H9 (cell line): Measurements from ENCODE around the gene SLC22A12. TPM values are rescaled to one million over a fixed set of nuclear protein-coding genes. Genes with fewer than 3 reads are reported as not detected.
A peak's percentile ranks its signal among the peaks of the same experiment; 100 is the strongest.

Experiments used
- DNase-seq: peaks from one replicate; pipeline ENCODE4 v3.0.0-alpha.2; 2017
- H2AFZ ChIP-seq: one replicate; pipeline ENCODE4 v1.6.1; 2013; ENCODE audit warnings: mild to moderate bottlenecking, low read length, control low read depth, moderate library complexity
- H2AK5ac ChIP-seq: 2 replicates; pipeline ENCODE4 v1.6.1; 2013; ENCODE audit warnings: low read length, control low read depth, mixed read lengths; ENCODE audit not compliant: insufficient read length
- H2BK120ac ChIP-seq: one replicate; pipeline ENCODE4 v1.6.1; 2013; ENCODE audit warnings: low read depth, mild to moderate bottlenecking, low read length, control low read depth, inconsistent platforms; ENCODE audit not compliant: poor library complexity, severe bottlenecking
- H2BK12ac ChIP-seq: 2 replicates; pipeline ENCODE4 v1.6.1; 2013; ENCODE audit warnings: low read length, control low read depth, mixed read lengths, low read depth; ENCODE audit not compliant: insufficient read length
- H2BK15ac ChIP-seq: 2 replicates; pipeline ENCODE4 v1.6.1; 2013; ENCODE audit warnings: low read depth, low read length, control low read depth
- H2BK20ac ChIP-seq: one replicate; pipeline ENCODE4 v1.6.1; 2013; ENCODE audit warnings: low read depth, mild to moderate bottlenecking, low read length, control low read depth, inconsistent platforms; ENCODE audit not compliant: poor library complexity, severe bottlenecking
- H2BK5ac ChIP-seq: 2 replicates; pipeline ENCODE4 v1.6.1; 2013; ENCODE audit warnings: low read length, control low read depth, mixed read lengths; ENCODE audit not compliant: insufficient read length
- H3K14ac ChIP-seq: 2 replicates; pipeline ENCODE4 v1.6.1; 2013; ENCODE audit warnings: low read length, control low read depth; ENCODE audit not compliant: insufficient read depth
- H3K18ac ChIP-seq: 2 replicates; pipeline ENCODE4 v1.6.1; 2013; ENCODE audit warnings: low read depth, mild to moderate bottlenecking, mixed read lengths, low read length, control low read depth; ENCODE audit not compliant: insufficient read length
- H3K23ac ChIP-seq: 2 replicates; pipeline ENCODE4 v1.6.1; 2013; ENCODE audit warnings: low read length, control low read depth, mixed read lengths, low read depth; ENCODE audit not compliant: insufficient read length
- H3K23me2 ChIP-seq: 2 replicates; pipeline ENCODE4 v1.6.1; 2013; ENCODE audit warnings: low read depth, mild to moderate bottlenecking, mixed read lengths, low read length, control low read depth; ENCODE audit not compliant: insufficient read length, poor library complexity, severe bottlenecking
- H3K27ac ChIP-seq: 2 replicates; pipeline ENCODE4 v1.5.1; 2013; ENCODE audit warnings: low read length, control low read depth, mixed read lengths, low read depth; ENCODE audit not compliant: insufficient read length
- H3K27me3 ChIP-seq: 2 replicates; pipeline ENCODE4 v1.6.1; 2013; ENCODE audit warnings: low read length, control low read depth, inconsistent platforms; ENCODE audit not compliant: insufficient read depth
- H3K4ac ChIP-seq: 2 replicates; pipeline ENCODE4 v1.6.1; 2013; ENCODE audit warnings: low read depth, mild to moderate bottlenecking, control low read depth, inconsistent platforms, low read length, moderate library complexity
- H3K4me1 ChIP-seq: 2 replicates; pipeline ENCODE4 v1.6.1; 2013; ENCODE audit warnings: low read length, control low read depth, inconsistent platforms; ENCODE audit not compliant: insufficient read depth
- H3K4me2 ChIP-seq: 2 replicates; pipeline ENCODE4 v1.6.1; 2013; ENCODE audit warnings: low read length, control low read depth, mixed read lengths; ENCODE audit not compliant: insufficient read length, insufficient read depth
- H3K56ac ChIP-seq: 2 replicates; pipeline ENCODE4 v1.6.1; 2013; ENCODE audit warnings: low read depth, mild to moderate bottlenecking, mixed read lengths, low read length, control low read depth; ENCODE audit not compliant: insufficient read length
- H3K79me1 ChIP-seq: 2 replicates; pipeline ENCODE4 v1.6.1; 2013; ENCODE audit warnings: low read depth, mild to moderate bottlenecking, moderate library complexity, low read length, control low read depth, inconsistent platforms; ENCODE audit not compliant: insufficient read depth, poor library complexity, severe bottlenecking
- H3K79me2 ChIP-seq: 2 replicates; pipeline ENCODE4 v1.6.1; 2013; ENCODE audit warnings: low read length, control low read depth, inconsistent platforms; ENCODE audit not compliant: insufficient read depth
- H3K9ac ChIP-seq: 2 replicates; pipeline ENCODE4 v1.6.1; 2013; ENCODE audit warnings: low read length, control low read depth, mixed read lengths; ENCODE audit not compliant: insufficient read length; ENCODE audit errors: extremely low read depth
- H3K9me3 ChIP-seq: one replicate; pipeline ENCODE4 v1.6.1; 2013; ENCODE audit warnings: low read depth, low read length, inconsistent platforms; ENCODE audit not compliant: control insufficient read depth
- H3T11ph ChIP-seq: one replicate; pipeline ENCODE4 v1.6.1; 2013; ENCODE audit warnings: mild to moderate bottlenecking, low read length, control low read depth, inconsistent platforms
- H4K20me1 ChIP-seq: one replicate; pipeline ENCODE4 v1.6.1; 2013; ENCODE audit not compliant: control insufficient read depth, insufficient read length, insufficient read depth
- H4K5ac ChIP-seq: 2 replicates; pipeline ENCODE4 v1.6.1; 2013; ENCODE audit warnings: low read depth, mild to moderate bottlenecking, mixed read lengths, low read length, control low read depth; ENCODE audit not compliant: insufficient read length
- H4K8ac ChIP-seq: replicated peaks from 2 replicates; pipeline ENCODE4 v1.6.1; 2013; ENCODE audit warnings: low read length, control low read depth, mixed read lengths, low read depth; ENCODE audit not compliant: insufficient read length
- H4K91ac ChIP-seq: 2 replicates; pipeline ENCODE4 v1.6.1; 2013; ENCODE audit warnings: low read depth, mild to moderate bottlenecking, moderate library complexity, mixed read lengths, low read length, control low read depth; ENCODE audit not compliant: insufficient read length
- H3K27ac Mint-ChIP-seq, 3 experiments: 2 replicates in 2 of 3; 3 replicates in 1 of 3; pipeline ENCODE4 v1.8.0; 2020 to 2021; ENCODE audit warnings: mixed read lengths in 3 of 3, mild to moderate bottlenecking in 1 of 3, moderate library complexity in 1 of 3
- H3K27me3 Mint-ChIP-seq: 2 replicates; pipeline ENCODE4 v1.8.0; 2021; ENCODE audit warnings: low read depth, mild to moderate bottlenecking, moderate library complexity, mixed read lengths
- H3K36me3 Mint-ChIP-seq, 3 experiments: 2 replicates in 2 of 3; 3 replicates in 1 of 3; pipeline ENCODE4 v1.8.0; 2020 to 2021; ENCODE audit warnings: low read depth in 3 of 3, mixed read lengths in 3 of 3; ENCODE audit not compliant: insufficient read depth in 1 of 3
- H3K4me1 Mint-ChIP-seq, 2 experiments: 2 replicates each; pipeline ENCODE4 v1.8.0; 2020; ENCODE audit warnings: mixed read lengths in 2 of 2
- H3K4me3 Mint-ChIP-seq, 2 experiments: 2 replicates in 1 of 2; 3 replicates in 1 of 2; pipeline ENCODE4 v1.8.0; 2020 to 2021; ENCODE audit warnings: mild to moderate bottlenecking in 2 of 2, mixed read lengths in 2 of 2, moderate library complexity in 1 of 2
- H3K9me3 Mint-ChIP-seq, 2 experiments: 2 replicates in 1 of 2; 3 replicates in 1 of 2; pipeline ENCODE4 v1.8.0; 2020; ENCODE audit warnings: mild to moderate bottlenecking in 2 of 2, mixed read lengths in 2 of 2, moderate library complexity in 1 of 2
- CTCF ChIP-seq: fragments of 200-600 bp; sonication (generic); conservative IDR thresholded peaks from 3 replicates; pipeline ENCODE4 v1.8.0; 2021; ENCODE audit warnings: antibody characterized with exemption, mild to moderate bottlenecking
- WGBS: extraction: QIAGEN DNeasy Blood & Tissue Kit; methylation state at CpG from one replicate; pipeline ENCODE4 v1.1.7; 2013; ENCODE audit warnings: missing lambda C conversion rate, low lambda C conversion rate, mixed read lengths; ENCODE audit not compliant: insufficient read length; ENCODE audit errors: extremely low coverage; 5-methylcytosine and 5-hydroxymethylcytosine counted together
- total RNA-seq: library from RNA; stranded (reverse); gene quantifications from 2 replicates; pipeline ENCODE4 v1.2.1, GENCODE V29; 2021

SLC22A12 gene
- total RNA-seq, 1 experiment from 2014 or later: not detected

- H2AK5ac ChIP-seq: no peak overlapping the region
- no CpG with 5 or more reads among the region's 12 CpGs for WGBS
- no peaks in the 10 kb centered on the region; the same call in 1 of the 2 replicates for H3K27me3 ChIP-seq
- no peak overlapping the region for H3T11ph ChIP-seq
- H3K79me2 ChIP-seq: no peaks in the 10 kb centered on the region
- no peak for TF ChIP-seq CTCF
- no peak overlapping the region for H4K91ac ChIP-seq
- H4K8ac ChIP-seq: no peak overlapping the region
- Mint-ChIP-seq H3K4me3 (no peak overlapping the region; a peak in 1 of 5 replicates), H3K9me3 (no peaks in the 10 kb centered on the region), H3K27ac (peak overlapping the region in 2 of 3 experiments; percentile 3 to 13; a peak in 1 of 7 replicates), H3K4me1 (peaks cover 5 to 28% of the 10 kb centered on the region in 2 experiments), H3K36me3 (no peaks in the 10 kb centered on the region), H3K27me3 (peaks cover 18% of the 10 kb centered on the region)
- H2BK120ac ChIP-seq: no peak overlapping the region
- H3K14ac ChIP-seq: no peak overlapping the region
- no peak overlapping the region for H2BK12ac ChIP-seq
- H4K5ac ChIP-seq: no peak overlapping the region
- DNase-seq: no peak
- no peak overlapping the region for H3K18ac ChIP-seq
- H2AFZ ChIP-seq: no peak overlapping the region
- H3K23ac ChIP-seq: no peak overlapping the region
- H3K4me2 ChIP-seq: no peak overlapping the region
- H2BK5ac ChIP-seq: no peak overlapping the region
- no peaks in the 10 kb centered on the region for H3K23me2 ChIP-seq
- no peak overlapping the region for H2BK20ac ChIP-seq
- no peaks in the 10 kb centered on the region for H3K4me1 ChIP-seq
- H3K27ac ChIP-seq: no peak overlapping the region
- H4K20me1 ChIP-seq: no peaks in the 10 kb centered on the region
- H3K4ac ChIP-seq: no peak overlapping the region
- no peaks in the 10 kb centered on the region for H3K9me3 ChIP-seq
- no peak overlapping the region for H2BK15ac ChIP-seq
- H3K79me1 ChIP-seq: no peaks in the 10 kb centered on the region
- H3K56ac ChIP-seq: no peak overlapping the region
- H3K9ac ChIP-seq: no peak overlapping the region
Measured at GRCh38 chr11:64608636-64609035, 17.6 kb downstream of the SLC22A12 start.
